Measurements from ENCODE around the gene KRTAP22-2.

KRTAP22-2 gene

GRCh38 chr21:30561957-30562356 lies 28.2 kb downstream of the KRTAP22-2 start:
- no peak for DNase-seq

- no peak for DNase-seq
These were observed 28.8 kb downstream of the KRTAP22-2 start, which contains the start of gene KRTAP19-7 for GRCh38 chr21:30561264-30561895. KRTAP19-7 (minus strand) TSS chr21:30561314; CDS start chr21:30561289, 25 bp downstream.

DNA sequence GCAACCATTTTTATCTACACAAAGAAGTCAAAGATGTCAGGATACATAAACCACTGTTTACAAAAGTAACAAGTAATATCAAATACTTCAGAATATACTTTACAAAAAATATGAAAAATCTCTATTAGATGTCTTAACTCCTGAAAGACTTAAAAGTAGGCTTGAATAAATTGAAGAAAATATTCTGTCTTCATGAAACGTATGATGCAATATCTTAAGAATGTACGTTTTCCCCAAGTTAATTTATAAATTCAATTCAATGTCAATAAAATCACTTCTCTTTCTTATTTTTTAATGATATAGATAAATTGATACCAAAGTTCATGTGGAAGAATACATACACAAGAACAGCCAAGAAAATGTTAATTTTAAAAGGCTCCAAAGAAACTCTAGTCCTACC lies 35.1 kb downstream of the KRTAP22-2 start:
- no peak for DNase-seq

GRCh38 chr21:30552782-30553181 lies 37.4 kb downstream of the KRTAP22-2 start:
- no peak for DNase-seq

- DNase-seq, result no peak
These were observed 48.4 kb downstream of the KRTAP22-2 start, which contains the start of gene KRTAP19-6 for GRCh38 chr21:30541764-30542163. KRTAP19-6 (minus strand) TSS chr21:30541864; CDS start chr21:30541833, 31 bp downstream.
